Coronary artery (tissue), 2 donors: ENCODE measurements around the gene OR52K2.

ENCODE experiments used
- DNase-seq: peaks from one replicate; pipeline ENCODE4 v3.0.0-alpha.2; 2017; ENCODE audit warnings: low spot score
- H3K27ac ChIP-seq, 2 donors: fragments of 200-600 bp; sonication (generic); one replicate each; pipeline ENCODE4 v1.5.1; 2016 to 2019
- H3K4me3 ChIP-seq: fragments of 200-600 bp; sonication (generic); 2 replicates; pipeline ENCODE4 v1.5.1; 2016; ENCODE audit warnings: mild to moderate bottlenecking, moderate library complexity
- TF ChIP-seq, protein P1 (sequence below): fragments of 200-600 bp; sonication (generic); IDR thresholded peaks from one replicate; pipeline ENCODE4 v1.5.1; 2019; ENCODE audit warnings: antibody characterized with exemption

The OR52K2 gene

DNA sequence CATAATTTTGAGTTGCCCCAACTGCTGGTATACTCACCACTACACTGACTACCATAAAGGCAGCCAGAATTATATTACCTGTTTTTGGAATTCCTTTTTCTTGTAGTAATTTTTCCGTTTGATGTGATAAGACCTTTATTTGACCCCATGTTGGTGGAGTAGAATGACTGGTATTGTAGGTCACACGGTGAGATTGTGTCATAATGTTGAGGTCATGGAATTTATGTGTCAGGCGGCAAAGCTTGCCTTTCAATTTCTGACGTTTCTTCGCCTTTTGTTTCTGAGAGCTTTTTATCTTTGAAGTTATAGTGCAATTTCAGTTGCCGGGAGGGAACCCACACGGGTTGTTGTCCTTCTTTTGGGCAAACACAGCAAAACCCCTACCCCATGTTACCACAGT, 46.4 kb downstream of the OR52K2 start:
- Histone ChIP-seq H3K4me3 (no peak overlapping the region), H3K27ac (no peak overlapping the region)
- DNase-seq, result no peak
- TF ChIP-seq, protein P1, sequence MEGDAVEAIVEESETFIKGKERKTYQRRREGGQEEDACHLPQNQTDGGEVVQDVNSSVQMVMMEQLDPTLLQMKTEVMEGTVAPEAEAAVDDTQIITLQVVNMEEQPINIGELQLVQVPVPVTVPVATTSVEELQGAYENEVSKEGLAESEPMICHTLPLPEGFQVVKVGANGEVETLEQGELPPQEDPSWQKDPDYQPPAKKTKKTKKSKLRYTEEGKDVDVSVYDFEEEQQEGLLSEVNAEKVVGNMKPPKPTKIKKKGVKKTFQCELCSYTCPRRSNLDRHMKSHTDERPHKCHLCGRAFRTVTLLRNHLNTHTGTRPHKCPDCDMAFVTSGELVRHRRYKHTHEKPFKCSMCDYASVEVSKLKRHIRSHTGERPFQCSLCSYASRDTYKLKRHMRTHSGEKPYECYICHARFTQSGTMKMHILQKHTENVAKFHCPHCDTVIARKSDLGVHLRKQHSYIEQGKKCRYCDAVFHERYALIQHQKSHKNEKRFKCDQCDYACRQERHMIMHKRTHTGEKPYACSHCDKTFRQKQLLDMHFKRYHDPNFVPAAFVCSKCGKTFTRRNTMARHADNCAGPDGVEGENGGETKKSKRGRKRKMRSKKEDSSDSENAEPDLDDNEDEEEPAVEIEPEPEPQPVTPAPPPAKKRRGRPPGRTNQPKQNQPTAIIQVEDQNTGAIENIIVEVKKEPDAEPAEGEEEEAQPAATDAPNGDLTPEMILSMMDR, result no peak

DNA sequence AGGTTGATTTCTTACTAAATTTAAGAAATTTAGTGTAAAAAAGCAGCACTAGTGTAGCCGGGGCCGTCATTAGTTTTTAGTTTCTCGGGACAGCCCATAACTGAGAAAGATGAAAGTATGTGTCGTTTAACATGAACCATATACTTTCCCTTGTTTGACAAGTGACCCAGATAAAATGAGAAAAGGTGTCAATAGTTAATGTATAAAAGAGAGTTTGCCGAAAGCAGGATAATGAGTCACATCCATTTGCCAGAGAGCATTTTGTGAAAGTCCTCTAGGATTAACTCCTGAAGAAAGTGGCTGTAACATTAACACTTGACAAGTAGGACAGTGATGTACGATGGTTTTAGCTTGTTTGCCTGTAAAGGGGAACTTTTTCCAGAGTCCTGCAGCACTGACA, 46.9 kb downstream of the OR52K2 start:
- Histone ChIP-seq H3K27ac (no peak overlapping the region), H3K4me3 (no peak overlapping the region)
- TF ChIP-seq, protein P1, result no peak
- no peak for DNase-seq

- no peak overlapping the region for H3K4me3 ChIP-seq
- TF ChIP-seq, protein P1, result no peak
- no peak overlapping the region for H3K27ac ChIP-seq
- no peak for DNase-seq
Observed at GRCh38 chr11:4496557-4497248, 47.6 kb downstream of the OR52K2 start.
